ENCODE data around the gene IGFLR1. TPM values are rescaled to one million over a fixed set of nuclear protein-coding genes. Genes with fewer than 3 reads are reported as not detected.

Gene IGFLR1
- total RNA-seq, 1 donor from 2014 or later = 2.4 TPM

- H3K4me1 ChIP-seq (ENCODE audit: insufficient read depth, low read length) = no peaks in the 10 kb centered on the region
- H3K9me3 ChIP-seq (ENCODE audit: insufficient read depth, low read depth, low read length) = no peaks in the 10 kb centered on the region
- H2AFZ ChIP-seq (ENCODE audit: low read depth, low read length) = no peak overlapping the region
- H3K36me3 ChIP-seq (ENCODE audit: insufficient read depth, low read length) = peaks cover 26% of the 10 kb centered on the region
- H3K27me3 ChIP-seq (ENCODE audit: insufficient read depth, low read length) = no peaks in the 10 kb centered on the region
- Mint-ChIP-seq H3K27ac (ENCODE audit: unreplicated experiment) (no peak overlapping the region), H3K9me3 (ENCODE audit: unreplicated experiment) (no peaks in the 10 kb centered on the region), H3K4me1 (ENCODE audit: low read depth, unreplicated experiment) (no peaks in the 10 kb centered on the region), H3K4me3 (ENCODE audit: unreplicated experiment) (no peak overlapping the region), H3K27me3 (ENCODE audit: low read depth, unreplicated experiment) (no peaks in the 10 kb centered on the region), H3K36me3 (ENCODE audit: low read depth, unreplicated experiment) (peaks cover 26% of the 10 kb centered on the region)
- H3K79me2 ChIP-seq (ENCODE audit: insufficient read depth, low read length) = no peaks in the 10 kb centered on the region
- no peak overlapping the region for H3K9ac ChIP-seq (ENCODE audit: low read length)
- no peak overlapping the region for H3K27ac ChIP-seq (ENCODE audit: low read depth, low read length)
- H4K20me1 ChIP-seq (ENCODE audit: insufficient read depth, low read length) = peaks cover 42% of the 10 kb centered on the region
- no peak overlapping the region for H3K4me2 ChIP-seq (ENCODE audit: low read length)
- DNase-seq (ENCODE audit: low read depth) (no peak), FAIRE-seq (no peak)
- no peak overlapping the region for H3K4me3 ChIP-seq (ENCODE audit: insufficient read depth, low read depth, low read length)
- TF ChIP-seq CTCF (IDR thresholded peaks at IDR 0.05; ENCODE audit: insufficient read depth, low read depth, low read length) (no peak), EZH2 (IDR thresholded peaks at IDR 0.05; ENCODE audit: insufficient read depth, low read length) (no peak)
These were observed 9.6 kb downstream of the IGFLR1 start for GRCh38 chr19:35732540-35733179.

- Mint-ChIP-seq H3K27ac (ENCODE audit: unreplicated experiment) (no peak overlapping the region), H3K9me3 (ENCODE audit: unreplicated experiment) (no peaks in the 10 kb centered on the region), H3K27me3 (ENCODE audit: low read depth, unreplicated experiment) (no peaks in the 10 kb centered on the region), H3K4me3 (ENCODE audit: unreplicated experiment) (no peak overlapping the region), H3K4me1 (ENCODE audit: low read depth, unreplicated experiment) (no peaks in the 10 kb centered on the region), H3K36me3 (ENCODE audit: low read depth, unreplicated experiment) (peaks cover 24% of the 10 kb centered on the region)
- H3K4me1 ChIP-seq (ENCODE audit: insufficient read depth, low read length) = no peaks in the 10 kb centered on the region
- no peaks in the 10 kb centered on the region for H3K9me3 ChIP-seq (ENCODE audit: insufficient read depth, low read depth, low read length)
- H3K27me3 ChIP-seq (ENCODE audit: insufficient read depth, low read length) = no peaks in the 10 kb centered on the region
- no peak overlapping the region for H2AFZ ChIP-seq (ENCODE audit: low read depth, low read length)
- H3K36me3 ChIP-seq (ENCODE audit: insufficient read depth, low read length) = peaks cover 31% of the 10 kb centered on the region
- no peak for TF ChIP-seq CTCF (IDR thresholded peaks at IDR 0.05; ENCODE audit: insufficient read depth, low read depth, low read length)
- no peak for TF ChIP-seq EZH2 (IDR thresholded peaks at IDR 0.05; ENCODE audit: insufficient read depth, low read length)
- H3K9ac ChIP-seq (ENCODE audit: low read length) = no peak overlapping the region
- peaks cover 47% of the 10 kb centered on the region for H4K20me1 ChIP-seq (ENCODE audit: insufficient read depth, low read length)
- FAIRE-seq = no peak
- DNase-seq (ENCODE audit: low read depth) = no peak
- H3K4me2 ChIP-seq (ENCODE audit: low read length) = no peak overlapping the region
- no peaks in the 10 kb centered on the region for H3K79me2 ChIP-seq (ENCODE audit: insufficient read depth, low read length)
- H3K27ac ChIP-seq (ENCODE audit: low read depth, low read length) = no peak overlapping the region
- H3K4me3 ChIP-seq (ENCODE audit: insufficient read depth, low read depth, low read length) = no peak overlapping the region
These were observed 10.4 kb downstream of the IGFLR1 start for GRCh38 chr19:35731779-35732405.

GRCh38 chr19:35731353-35731752, 10.9 kb downstream of the IGFLR1 start:
- H3K4me2 ChIP-seq (ENCODE audit: low read length) = no peak overlapping the region
- Mint-ChIP-seq H3K27me3 (ENCODE audit: low read depth, unreplicated experiment) (no peaks in the 10 kb centered on the region), H3K27ac (ENCODE audit: unreplicated experiment) (peak overlapping the region; percentile 80), H3K4me1 (ENCODE audit: low read depth, unreplicated experiment) (no peaks in the 10 kb centered on the region), H3K4me3 (ENCODE audit: unreplicated experiment) (no peak overlapping the region), H3K9me3 (ENCODE audit: unreplicated experiment) (no peaks in the 10 kb centered on the region), H3K36me3 (ENCODE audit: low read depth, unreplicated experiment) (peaks cover 21% of the 10 kb centered on the region)
- DNase-seq (ENCODE audit: low read depth) (no peak), FAIRE-seq (no peak)
- H3K27ac ChIP-seq (ENCODE audit: low read depth, low read length) = no peak overlapping the region
- no peaks in the 10 kb centered on the region for H3K27me3 ChIP-seq (ENCODE audit: insufficient read depth, low read length)
- H2AFZ ChIP-seq (ENCODE audit: low read depth, low read length) = no peak overlapping the region
- peaks cover 27% of the 10 kb centered on the region for H3K36me3 ChIP-seq (ENCODE audit: insufficient read depth, low read length)
- H3K9ac ChIP-seq (ENCODE audit: low read length) = no peak overlapping the region
- H3K4me3 ChIP-seq (ENCODE audit: insufficient read depth, low read depth, low read length) = no peak overlapping the region
- TF ChIP-seq CTCF (IDR thresholded peaks at IDR 0.05; ENCODE audit: insufficient read depth, low read depth, low read length) (no peak), EZH2 (IDR thresholded peaks at IDR 0.05; ENCODE audit: insufficient read depth, low read length) (no peak)
- no peaks in the 10 kb centered on the region for H3K9me3 ChIP-seq (ENCODE audit: insufficient read depth, low read depth, low read length)
- no peaks in the 10 kb centered on the region for H3K4me1 ChIP-seq (ENCODE audit: insufficient read depth, low read length)
- H3K79me2 ChIP-seq (ENCODE audit: insufficient read depth, low read length) = no peaks in the 10 kb centered on the region
- peaks cover 48% of the 10 kb centered on the region for H4K20me1 ChIP-seq (ENCODE audit: insufficient read depth, low read length)

Measured in astrocyte (in vitro differentiated cells and primary cell).